B cell (primary cell): ENCODE results near the gene PGAP6. TPM values are rescaled to one million over a fixed set of nuclear protein-coding genes. Genes with fewer than 3 reads are reported as not detected.

Experiments
- ATAC-seq: fragments of 200-7000 bp; cut with Tn5 transposase; one replicate; pipeline ENCODE4 v1.10.0; 2021; ENCODE audit warnings: low read depth, mild to moderate bottlenecking, moderate number of reproducible peaks, moderate library complexity
- CTCF ChIA-PET: fragments of 350-600 bp; sonication (Branson Sonifier 250); formaldehyde crosslinking; loops from one replicate; lab custom pipeline; 2021; ENCODE audit warnings: antibody characterized with exemption, inconsistent platforms; lab: Charles Lee
- POLR2A ChIA-PET: fragments of 350-600 bp; sonication (Branson Sonifier 250); formaldehyde crosslinking; loops from one replicate; lab custom pipeline; 2021; ENCODE audit warnings: antibody characterized with exemption; lab: Charles Lee
- DNase-seq: peaks from one replicate; pipeline ENCODE4 v3.0.0; 2013
- H2AFZ ChIP-seq: 2 replicates; pipeline ENCODE4 v1.6.1; 2012; ENCODE audit warnings: mild to moderate bottlenecking, low read depth, low read length; ENCODE audit not compliant: insufficient read depth, poor library complexity, severe bottlenecking
- H3K27ac ChIP-seq, 2 donors: 1 replicate in 1 of 2; 2 replicates in 1 of 2; pipeline ENCODE4 v1.5.1; 2012 to 2013; ENCODE audit warnings: low read length in 2 of 2, mild to moderate bottlenecking in 2 of 2, moderate library complexity in 1 of 2
- H3K27me3 ChIP-seq, 4 experiments: fragments of 200-600 bp in 1 of 4; sonication (generic) in 1 of 4; replicated peaks in 1 of 4; 1 replicate in 2 of 4; 2 replicates in 2 of 4; pipeline versions ENCODE4 v1.6.1 to v1.7.0; 2013 to 2016; ENCODE audit warnings: low read length in 3 of 4, mild to moderate bottlenecking in 2 of 4, mixed read lengths in 1 of 4, moderate library complexity in 1 of 4; ENCODE audit not compliant: insufficient read depth in 4 of 4, control insufficient read depth in 3 of 4; ENCODE audit errors: control extremely low read depth in 1 of 4
- H3K36me3 ChIP-seq, 2 experiments: replicated peaks in 1 of 2; 1 replicate in 1 of 2; 2 replicates in 1 of 2; pipeline versions ENCODE4 v1.6.1 to v1.7.1; 2013; ENCODE audit warnings: low read length in 1 of 2; ENCODE audit not compliant: insufficient read depth in 2 of 2, control insufficient read depth in 1 of 2; ENCODE audit errors: control extremely low read depth in 1 of 2, extremely low read depth in 1 of 2
- H3K4me1 ChIP-seq, 2 donors: fragments of 200-600 bp in 1 of 2; sonication (generic) in 1 of 2; 1 replicate in 1 of 2; 2 replicates in 1 of 2; pipeline versions ENCODE4 v1.5.1 to v1.6.1; 2013 to 2017; ENCODE audit warnings: low read length in 2 of 2; ENCODE audit not compliant: control insufficient read depth in 2 of 2, insufficient read depth in 2 of 2
- H3K4me2 ChIP-seq: replicated peaks from 2 replicates; pipeline ENCODE3; 2012; ENCODE audit warnings: mild to moderate bottlenecking, low read depth, low read length; ENCODE audit not compliant: poor library complexity, severe bottlenecking
- H3K4me3 ChIP-seq, 5 experiments: fragments of 200-600 bp in 1 of 5; sonication (generic) in 1 of 5; 1 replicate in 3 of 5; 2 replicates in 2 of 5; pipeline versions ENCODE4 v1.5.1 to v1.7.0; 2011 to 2016; ENCODE audit warnings: low read length in 4 of 5, mild to moderate bottlenecking in 4 of 5, low read depth in 2 of 5, control low read depth in 1 of 5, moderate library complexity in 1 of 5; ENCODE audit not compliant: insufficient read depth in 1 of 5; ENCODE audit errors: control extremely low read depth in 1 of 5, extremely low read depth in 1 of 5
- H3K79me2 ChIP-seq: fragments of 200-600 bp; sonication (generic); one replicate; pipeline ENCODE4 v1.6.0; 2016; ENCODE audit warnings: low read length; ENCODE audit not compliant: control insufficient read depth, insufficient read depth
- H3K9ac ChIP-seq: fragments of 200-600 bp; sonication (generic); 2 replicates; pipeline ENCODE4 v1.6.1; 2017; ENCODE audit warnings: mild to moderate bottlenecking, low read length, moderate library complexity
- H3K9me3 ChIP-seq, 3 donors: one replicate each; pipeline versions ENCODE4 v1.6.1 to v1.7.1; 2013; ENCODE audit warnings: low read length in 2 of 3; ENCODE audit not compliant: control insufficient read depth in 2 of 3, insufficient read depth in 1 of 3; ENCODE audit errors: control extremely low read depth in 1 of 3
- H4K20me1 ChIP-seq: 2 replicates; pipeline ENCODE4 v1.6.0; 2012; ENCODE audit warnings: mild to moderate bottlenecking, low read length; ENCODE audit not compliant: insufficient read depth, control insufficient read depth, poor library complexity, severe bottlenecking
- H3K27ac Mint-ChIP-seq: one replicate; pipeline ENCODE4 v1.8.0; 2021; ENCODE audit warnings: mixed read lengths
- H3K27me3 Mint-ChIP-seq: one replicate; pipeline ENCODE4 v1.8.0; 2021; ENCODE audit warnings: mixed read lengths
- H3K4me1 Mint-ChIP-seq: one replicate; pipeline ENCODE4 v1.8.0; 2021; ENCODE audit warnings: mixed read lengths
- H3K4me3 Mint-ChIP-seq: one replicate; pipeline ENCODE4 v1.8.0; 2021; ENCODE audit warnings: mixed read lengths
- H3K9me3 Mint-ChIP-seq: one replicate; pipeline ENCODE4 v1.8.0; 2022; ENCODE audit warnings: mixed read lengths; ENCODE audit not compliant: insufficient read depth
- CTCF ChIP-seq: fragments of 200-600 bp; IDR thresholded peaks from one replicate; pipeline ENCODE4 v1.8.0; 2022; ENCODE audit warnings: antibody characterized with exemption, mild to moderate bottlenecking
- EZH2 ChIP-seq: IDR thresholded peaks from 2 replicates; pipeline ENCODE4 v1.6.1; 2012; ENCODE audit warnings: borderline replicate concordance, low read depth, mild to moderate bottlenecking, moderate library complexity, low read length; ENCODE audit not compliant: insufficient read depth, poor library complexity, severe bottlenecking
- WGBS: methylation state at CpG from one replicate; pipeline ENCODE4 v1.1.5; 2013; ENCODE audit warnings: missing lambda C conversion rate; ENCODE audit not compliant: insufficient coverage; 5-methylcytosine and 5-hydroxymethylcytosine counted together
- intact Hi-C: fragments of 100-400 bp; cut with micrococcal nuclease; formaldehyde crosslinking; loops from one replicate; pipeline ENCODE4 v1.10.0; 2022
- polyA plus RNA-seq: library from polyadenylated mRNA; depleted of rRNA; stranded (reverse); fragments of >200 nt; gene quantifications from 2 replicates; pipeline ENCODE4 v1.2.3, GENCODE V29; 2012
- total RNA-seq, 2 donors: library from RNA; stranded (reverse); fragments of 120-200 nt in 1 of 2; gene quantifications; 1 replicate in 1 of 2; 2 replicates in 1 of 2; pipeline versions ENCODE4 v1.2.3 to v1.2.4, GENCODE V29; 2013 to 2022

PGAP6 gene
- total and polyA plus RNA-seq, 2 donors (not counting 1 experiment from before 2014, with no cell fraction given) = 47.4 to 158 TPM

- intact Hi-C loops = no loop called here
- peaks cover 0 to 10% (median 0%) of the 10 kb centered on the region in 4 experiments for H3K27me3 ChIP-seq
- H3K9me3 ChIP-seq = no peaks in the 10 kb centered on the region
- H3K4me1 Mint-ChIP-seq = peaks cover 9% of the 10 kb centered on the region
- no peak overlapping the region for H3K27ac ChIP-seq
- DNase-seq (no peak), ATAC-seq (no peak)
- H3K79me2 ChIP-seq = no peaks in the 10 kb centered on the region
- H3K27ac Mint-ChIP-seq = no peak overlapping the region
- no peaks in the 10 kb centered on the region for H3K9me3 Mint-ChIP-seq
- H3K4me3 ChIP-seq = no peak overlapping the region
- peaks cover 0 to 26% of the 10 kb centered on the region in 2 experiments for H3K36me3 ChIP-seq
- no peak overlapping the region for H3K9ac ChIP-seq
- TF ChIP-seq CTCF (no peak), EZH2 (no peak)
- H3K4me2 ChIP-seq = no peak overlapping the region
- ChIA-PET POLR2A (no interaction called here), CTCF (interaction anchor here (0.6 to 1.6 kb wide), 3 partner anchors 247 to 258 kb away, joined by 3 to 9 read pairs (median 4); no protein-coding TSS in a partner anchor)
- peaks cover 0 to 15% of the 10 kb centered on the region in 2 donors for H3K4me1 ChIP-seq
- peaks cover 5% of the 10 kb centered on the region for H3K27me3 Mint-ChIP-seq
- H3K4me3 Mint-ChIP-seq = no peak overlapping the region
- 64% methylated on average over 16 of the region's 19 CpGs for WGBS
- no peaks in the 10 kb centered on the region for H4K20me1 ChIP-seq
- H2AFZ ChIP-seq = no peak overlapping the region
Observed at GRCh38 chr16:364595-365491, 16.9 kb downstream of the PGAP6 start.
